GM12891 (cell line): Measurements from ENCODE around the gene FLG.
"Not testable (repeated sequence)": the region's sequence is repeated elsewhere in the genome, so short reads cannot be mapped to it uniquely, and the experiment has no call there.

Experiments used
- PAX5 ChIP-seq: IDR thresholded peaks from 2 replicates; pipeline ENCODE4 v1.6.1; 2011; ENCODE audit warnings: low read length, moderate library complexity, mild to moderate bottlenecking; ENCODE audit not compliant: insufficient read depth, severe bottlenecking
- POLR2A ChIP-seq: IDR thresholded peaks from 2 replicates; pipeline ENCODE4 v1.6.1; 2011; ENCODE audit warnings: low read depth, low read length, control low read depth
- POLR2AphosphoS5 ChIP-seq: IDR thresholded peaks from 2 replicates; pipeline ENCODE4 v1.6.1; 2011; ENCODE audit warnings: low read depth, low read length, control low read depth
- SPI1 ChIP-seq: IDR thresholded peaks from 2 replicates; pipeline ENCODE4 v1.6.1; 2011; ENCODE audit warnings: low read depth, low read length, control low read depth
- TAF1 ChIP-seq: IDR thresholded peaks from 2 replicates; pipeline ENCODE4 v1.6.1; 2011; ENCODE audit warnings: low read depth, low read length, control low read depth

DNA sequence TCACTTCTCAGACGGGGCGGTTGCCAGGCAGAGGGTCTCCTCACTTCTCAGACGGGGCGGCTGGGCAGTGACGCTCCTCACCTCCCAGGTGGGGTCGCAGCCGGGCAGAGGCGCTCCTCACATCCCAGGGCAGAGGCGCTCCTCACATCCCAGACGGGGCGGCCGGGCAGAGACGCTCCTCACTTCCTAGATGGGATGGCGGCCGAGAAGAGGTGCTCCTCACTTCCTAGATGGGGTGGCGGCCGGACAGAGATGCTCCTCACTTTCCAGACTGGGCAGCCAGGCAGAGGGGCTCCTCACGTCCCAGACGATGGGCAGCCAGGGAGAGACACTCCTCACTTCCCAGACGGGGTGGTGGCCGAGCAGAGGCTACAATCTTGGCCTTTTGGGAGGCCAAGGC, 68.6 kb downstream of the FLG start:
- TF ChIP-seq SPI1, POLR2AphosphoS5, POLR2A, TAF1, PAX5: not testable (repeated sequence)
